ENCODE results near the gene IDS.

- no peak for TF ChIP-seq CTCF (IDR thresholded peaks at IDR 0.05; ENCODE audit: poor library complexity)
- no peak for TF ChIP-seq EZH2 (IDR thresholded peaks at IDR 0.05; ENCODE audit: borderline replicate concordance)
- TF ChIP-seq EZH2phosphoT487 (IDR thresholded peaks at IDR 0.05; ENCODE audit: low read depth, severe bottlenecking, unreplicated experiment) = no peak
These were observed 17.8 kb downstream of the IDS start for GRCh38 chrX:149487292-149487691.
